HCT116 (cell line): ENCODE measurements around the gene ZNF76. TPM values are rescaled to one million over a fixed set of nuclear protein-coding genes. Genes with fewer than 3 reads are reported as not detected.

Source experiments
- ATAC-seq: fragments of 200-7000 bp; cut with Tn5 transposase; 2 replicates; pipeline ENCODE4 v1.9.1; 2020; ENCODE audit warnings: mild to moderate bottlenecking, moderate library complexity
- BruUV-seq: library from RNA; stranded (reverse); fragments of 400-500 nt; replicated peaks from 2 replicates; lab custom pipeline; 2021; lab: Mats Ljungman, UMichigan
- CTCF ChIA-PET: fragments of 300-600 bp; sonication (Branson Sonifier 250); formaldehyde crosslinking; loops from one replicate; lab custom pipeline; 2021; ENCODE audit warnings: antibody characterized with exemption; lab: Charles Lee
- POLR2A ChIA-PET: fragments of 300-600, 350-600 bp; sonication (Branson Sonifier 250); formaldehyde crosslinking; loops from one replicate; lab custom pipeline; 2021; ENCODE audit warnings: antibody characterized with exemption; lab: Charles Lee
- RAD21 ChIA-PET, 2 experiments: fragments of 300-600 bp; sonication (Branson Sonifier 250); formaldehyde crosslinking; loops; one replicate each; lab custom pipeline; 2023; ENCODE audit warnings: low total read pairs in 2 of 2; ENCODE audit not compliant: uncharacterized antibody in 2 of 2, unreplicated experiment in 2 of 2, low non-redundant PET in 1 of 2; lab: Charles Lee
- DNase-seq: peaks from one replicate; pipeline ENCODE4 v3.0.0-alpha.2; 2010; ENCODE audit warnings: low read depth, low spot score
- H2AFZ ChIP-seq: fragments of 200-600 bp; shearing (Covaris generic), sonication (generic); 2 replicates; pipeline ENCODE4 v1.6.1; 2017; ENCODE audit warnings: low read depth, mixed run types, mixed read lengths, antibody characterized with exemption, low read length; ENCODE audit not compliant: poor library complexity, severe bottlenecking
- H3K27ac ChIP-seq: 2 replicates; pipeline ENCODE4 v1.5.1; 2012; ENCODE audit warnings: low read depth, low read length
- H3K27me3 ChIP-seq: fragments of 200-600 bp; sonication (generic); 2 replicates; pipeline ENCODE4 v1.6.1; 2016; ENCODE audit warnings: mixed run types, low read length, mixed read lengths; ENCODE audit not compliant: insufficient read depth
- H3K36me3 ChIP-seq, 2 experiments: fragments of 200-500 bp in 1 of 2; fragments of 200-600 bp in 1 of 2; sonication (Bioruptor generic) in 1 of 2; sonication (generic) in 1 of 2; 2 replicates each; pipeline versions ENCODE4 v1.5.1 to v1.6.1; 2014 to 2016; ENCODE audit warnings: low read length in 2 of 2, inconsistent platforms in 1 of 2, mixed read lengths in 1 of 2, mixed run types in 1 of 2; ENCODE audit not compliant: insufficient read depth in 2 of 2, control insufficient read depth in 1 of 2
- H3K4me1 ChIP-seq, 2 experiments: fragments of 200-600 bp in 1 of 2; sonication (generic) in 1 of 2; 2 replicates each; pipeline versions ENCODE4 v1.5.1 to v1.6.1; 2012 to 2017; ENCODE audit warnings: low read length in 2 of 2, inconsistent platforms in 1 of 2, mild to moderate bottlenecking in 1 of 2, mixed read lengths in 1 of 2, mixed run types in 1 of 2, moderate library complexity in 1 of 2; ENCODE audit not compliant: insufficient read depth in 2 of 2, control insufficient read depth in 1 of 2
- H3K4me2 ChIP-seq: fragments of 200-600 bp; sonication (generic); 2 replicates; pipeline ENCODE4 v1.6.1; 2017; ENCODE audit warnings: mixed run types, low read length, mixed read lengths
- H3K4me3 ChIP-seq, 2 experiments: fragments of 200-600 bp in 1 of 2; sonication (generic) in 1 of 2; replicated peaks in 1 of 2; 2 replicates each; pipeline ENCODE4 v1.5.1; 2011 to 2016; ENCODE audit warnings: low read length in 2 of 2, control low read depth in 1 of 2, low read depth in 1 of 2, mild to moderate bottlenecking in 1 of 2, mixed read lengths in 1 of 2, mixed run types in 1 of 2
- H3K79me2 ChIP-seq: fragments of 200-600 bp; sonication (generic); 2 replicates; pipeline ENCODE4 v1.6.1; 2017; ENCODE audit warnings: mild to moderate bottlenecking, mixed run types, low read length, moderate library complexity, mixed read lengths; ENCODE audit not compliant: insufficient read depth
- H3K9ac ChIP-seq: fragments of 200-600 bp; sonication (generic); 2 replicates; pipeline ENCODE4 v1.6.1; 2016; ENCODE audit warnings: low read length, mixed read lengths
- H3K9me2 ChIP-seq: fragments of 200-600 bp; sonication (generic), shearing (Covaris generic); 2 replicates; pipeline ENCODE4 v1.6.1; 2017; ENCODE audit warnings: mixed run types, mild to moderate bottlenecking, moderate library complexity; ENCODE audit not compliant: insufficient read depth
- H3K9me3 ChIP-seq, 2 experiments: fragments of 200-500 bp in 1 of 2; fragments of 200-600 bp in 1 of 2; sonication (Bioruptor generic) in 1 of 2; sonication (generic) in 1 of 2; 2 replicates each; pipeline ENCODE4 v1.6.1; 2014 to 2017; ENCODE audit warnings: low read length in 2 of 2, mixed read lengths in 2 of 2, inconsistent platforms in 1 of 2, low read depth in 1 of 2, mild to moderate bottlenecking in 1 of 2, mixed run types in 1 of 2, moderate library complexity in 1 of 2; ENCODE audit not compliant: control insufficient read depth in 1 of 2, insufficient read depth in 1 of 2
- H4K20me1 ChIP-seq: fragments of 200-600 bp; sonication (generic), shearing (Covaris generic); 2 replicates; pipeline ENCODE4 v1.6.1; 2017; ENCODE audit warnings: mixed run types, mild to moderate bottlenecking, moderate library complexity; ENCODE audit not compliant: insufficient read depth
- EGR1 ChIP-seq: IDR thresholded peaks from 2 replicates; pipeline ENCODE4 v1.6.1; 2012; ENCODE audit warnings: low read depth
- ELF1 ChIP-seq: IDR thresholded peaks from 2 replicates; pipeline ENCODE4 v1.6.1; 2012; ENCODE audit warnings: low read depth, borderline replicate concordance
- EZH2 ChIP-seq: fragments of 200-600 bp; sonication (generic); IDR thresholded peaks from 2 replicates; pipeline ENCODE4 v1.6.1; 2017; ENCODE audit warnings: antibody characterized with exemption, mixed run types
- EZH2phosphoT487 ChIP-seq: fragments of 200-600 bp; IDR thresholded peaks from 2 replicates; pipeline ENCODE4 v1.6.1; 2018; ENCODE audit warnings: antibody characterized with exemption, borderline replicate concordance
- JUND ChIP-seq: IDR thresholded peaks from 2 replicates; pipeline ENCODE4 v1.6.1; 2012
- POLR2A ChIP-seq: IDR thresholded peaks from 2 replicates; pipeline ENCODE4 v1.7.0; 2011; ENCODE audit warnings: borderline replicate concordance; ENCODE audit not compliant: insufficient read depth, insufficient read length; ENCODE audit errors: extremely low read depth
- POLR2AphosphoS5 ChIP-seq: IDR thresholded peaks from 2 replicates; pipeline ENCODE4 v1.6.1; 2011; ENCODE audit warnings: mild to moderate bottlenecking, low read depth, low read length, moderate library complexity
- RAD21 ChIP-seq: IDR thresholded peaks from 2 replicates; pipeline ENCODE4 v1.6.1; 2012; ENCODE audit warnings: low read depth, mild to moderate bottlenecking
- SIN3A ChIP-seq: IDR thresholded peaks from 2 replicates; pipeline ENCODE4 v1.6.1; 2012; ENCODE audit warnings: low read depth
- SRF ChIP-seq: IDR thresholded peaks from 2 replicates; pipeline ENCODE4 v1.6.1; 2012; ENCODE audit warnings: low read depth
- TCF7L2 ChIP-seq: IDR thresholded peaks from 2 replicates; pipeline ENCODE4 v1.7.0; 2011; ENCODE audit warnings: borderline replicate concordance, inconsistent platforms; ENCODE audit not compliant: insufficient read depth, insufficient read length; ENCODE audit errors: extremely low read depth
- YY1 ChIP-seq: IDR thresholded peaks from 2 replicates; pipeline ENCODE4 v1.6.1; 2011; ENCODE audit warnings: low read length, low read depth, moderate library complexity, mild to moderate bottlenecking; ENCODE audit not compliant: insufficient replicate concordance; ENCODE audit errors: extremely low read depth
- ZFX ChIP-seq: fragments of 450-650 bp; IDR thresholded peaks from 2 replicates; pipeline ENCODE4 v1.6.1; 2017
- ZNF274 ChIP-seq: fragments of 200-500 bp; sonication (Bioruptor generic); IDR thresholded peaks from 2 replicates; pipeline ENCODE4 v1.6.1; 2014; ENCODE audit warnings: mild to moderate bottlenecking, low read depth, low read length, inconsistent platforms
- intact Hi-C: fragments of 100-400 bp; cut with micrococcal nuclease; formaldehyde crosslinking; loops from 2 replicates; pipeline ENCODE4 v1.10.0; 2022
- total RNA-seq: library from RNA; stranded (reverse); gene quantifications from one replicate; pipeline ENCODE4 v1.2.1, GENCODE V29; 2021; ENCODE audit not compliant: unreplicated experiment
- TF ChIP-seq, protein P1 (sequence below), 3 experiments: fragments of 200-600 bp in 1 of 3; sonication (generic) in 1 of 3; IDR thresholded peaks in 2 of 3; conservative IDR thresholded peaks in 1 of 3; 2 replicates each; pipeline ENCODE4 v1.5.1; 2012 to 2017; ENCODE audit warnings: low read depth in 2 of 3, low read length in 2 of 3, antibody characterized with exemption in 1 of 3, borderline replicate concordance in 1 of 3, control low read depth in 1 of 3, mild to moderate bottlenecking in 1 of 3, mixed read lengths in 1 of 3, mixed run types in 1 of 3, moderate library complexity in 1 of 3; ENCODE audit not compliant: insufficient read depth in 1 of 3
- TF ChIP-seq, protein P2 (sequence below): IDR thresholded peaks from 2 replicates; pipeline ENCODE4 v1.6.1; 2012
- TF ChIP-seq, protein P3 (sequence below): IDR thresholded peaks from 2 replicates; pipeline ENCODE4 v1.6.1; 2011; ENCODE audit warnings: mild to moderate bottlenecking, low read length, moderate library complexity; ENCODE audit not compliant: insufficient replicate concordance; ENCODE audit errors: extremely low read depth

The ZNF76 gene
- total RNA-seq, 1 experiment from 2014 or later = 47.5 TPM

DNA sequence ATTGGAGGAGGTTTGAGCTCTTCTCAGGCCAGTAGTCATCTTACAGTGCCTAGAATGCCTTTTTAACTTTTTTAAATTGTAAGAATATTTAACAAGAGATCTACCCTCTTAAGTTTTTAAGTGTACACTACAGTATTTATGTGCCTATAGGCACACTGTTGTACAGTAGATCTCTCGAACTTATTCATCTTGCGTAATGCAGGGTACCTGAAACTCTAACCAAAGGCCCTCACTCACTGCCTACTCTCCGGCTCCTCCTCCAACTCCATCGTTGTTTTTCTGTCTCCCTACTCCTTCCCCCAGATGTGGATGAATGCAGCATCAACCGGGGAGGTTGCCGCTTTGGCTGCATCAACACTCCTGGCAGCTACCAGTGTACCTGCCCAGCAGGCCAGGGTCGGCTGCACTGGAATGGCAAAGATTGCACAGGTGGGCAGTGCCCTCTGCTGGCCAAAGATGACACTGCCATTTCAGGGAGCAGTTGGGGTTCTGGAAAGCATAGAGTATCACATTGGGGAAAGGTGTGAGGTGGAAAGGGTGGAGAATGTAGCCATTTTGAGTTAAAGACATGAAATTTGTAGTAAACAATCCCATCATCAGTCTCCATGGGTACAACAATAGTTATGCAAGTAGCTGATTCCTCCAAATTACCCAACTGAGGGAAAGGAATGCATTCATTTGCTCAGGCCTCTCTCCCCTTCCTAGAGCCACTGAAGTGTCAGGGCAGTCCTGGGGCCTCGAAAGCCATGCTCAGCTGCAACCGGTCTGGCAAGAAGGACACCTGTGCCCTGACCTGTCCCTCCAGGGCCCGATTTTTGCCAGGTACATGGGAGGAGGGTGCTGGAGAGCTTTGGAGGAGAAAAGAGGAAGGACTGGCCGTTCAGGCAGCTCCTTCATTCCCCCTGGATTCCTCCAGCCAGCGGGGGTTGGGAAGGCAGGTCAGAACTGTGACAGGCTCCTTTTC is 18.4 kb upstream of the ZNF76 start:
- CTCF ChIA-PET = interaction anchor here (0.6 to 2.5 kb wide), 14 partner anchors 9 to 781 kb away, joined by 3 to 36 read pairs (median 4); partner anchors contain the start of gene ZNF76
- Histone ChIP-seq H3K4me2 (no peak overlapping the region), H2AFZ (no peak overlapping the region), H3K4me3 (no peak overlapping the region), H3K4me1 (no peaks in the 10 kb centered on the region), H3K9me3 (no peaks in the 10 kb centered on the region), H3K36me3 (no peaks in the 10 kb centered on the region), H3K27me3 (no peaks in the 10 kb centered on the region), H3K9me2 (no peaks in the 10 kb centered on the region)
- POLR2A ChIA-PET = no interaction called here
- ATAC-seq = peak; percentile 99
- RAD21 ChIA-PET = interaction anchor here (1.2 to 1.9 kb wide), 5 partner anchors 10 to 101 kb away, joined by 3 to 11 read pairs (median 4); no protein-coding TSS in a partner anchor
- intact Hi-C loops = loop anchor here (1.0 kb wide), 2 partner anchors 95 to 255 kb away; no protein-coding TSS in a partner anchor
- no TSS peak for BruUV-seq
- no peak for TF ChIP-seq SIN3A
- no peak for TF ChIP-seq TCF7L2
- no peak for TF ChIP-seq ELF1
- no peak for TF ChIP-seq ZFX
- TF ChIP-seq ZNF274 = no peak
- TF ChIP-seq SRF = no peak
- no peak for TF ChIP-seq POLR2A
- TF ChIP-seq POLR2AphosphoS5 = no peak
- no peak for TF ChIP-seq EZH2
- TF ChIP-seq, protein P1, sequence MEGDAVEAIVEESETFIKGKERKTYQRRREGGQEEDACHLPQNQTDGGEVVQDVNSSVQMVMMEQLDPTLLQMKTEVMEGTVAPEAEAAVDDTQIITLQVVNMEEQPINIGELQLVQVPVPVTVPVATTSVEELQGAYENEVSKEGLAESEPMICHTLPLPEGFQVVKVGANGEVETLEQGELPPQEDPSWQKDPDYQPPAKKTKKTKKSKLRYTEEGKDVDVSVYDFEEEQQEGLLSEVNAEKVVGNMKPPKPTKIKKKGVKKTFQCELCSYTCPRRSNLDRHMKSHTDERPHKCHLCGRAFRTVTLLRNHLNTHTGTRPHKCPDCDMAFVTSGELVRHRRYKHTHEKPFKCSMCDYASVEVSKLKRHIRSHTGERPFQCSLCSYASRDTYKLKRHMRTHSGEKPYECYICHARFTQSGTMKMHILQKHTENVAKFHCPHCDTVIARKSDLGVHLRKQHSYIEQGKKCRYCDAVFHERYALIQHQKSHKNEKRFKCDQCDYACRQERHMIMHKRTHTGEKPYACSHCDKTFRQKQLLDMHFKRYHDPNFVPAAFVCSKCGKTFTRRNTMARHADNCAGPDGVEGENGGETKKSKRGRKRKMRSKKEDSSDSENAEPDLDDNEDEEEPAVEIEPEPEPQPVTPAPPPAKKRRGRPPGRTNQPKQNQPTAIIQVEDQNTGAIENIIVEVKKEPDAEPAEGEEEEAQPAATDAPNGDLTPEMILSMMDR (IDR thresholded peaks at IDR 0.05 in 2 of 3, conservative IDR thresholded peaks at IDR 0.05 in 1 of 3; ENCODE audit: borderline replicate concordance in 1 of 3, insufficient read depth in 1 of 3, low read depth in 2 of 3, low read length in 2 of 3) = peak; percentile 86 to 100 (median 98)
- peak; percentile 18 for TF ChIP-seq YY1
- TF ChIP-seq, protein P2, sequence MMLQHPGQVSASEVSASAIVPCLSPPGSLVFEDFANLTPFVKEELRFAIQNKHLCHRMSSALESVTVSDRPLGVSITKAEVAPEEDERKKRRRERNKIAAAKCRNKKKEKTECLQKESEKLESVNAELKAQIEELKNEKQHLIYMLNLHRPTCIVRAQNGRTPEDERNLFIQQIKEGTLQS = no peak
- TF ChIP-seq EZH2phosphoT487 = no peak
- no peak for TF ChIP-seq EGR1
- no peak for TF ChIP-seq JUND
- TF ChIP-seq, protein P3, sequence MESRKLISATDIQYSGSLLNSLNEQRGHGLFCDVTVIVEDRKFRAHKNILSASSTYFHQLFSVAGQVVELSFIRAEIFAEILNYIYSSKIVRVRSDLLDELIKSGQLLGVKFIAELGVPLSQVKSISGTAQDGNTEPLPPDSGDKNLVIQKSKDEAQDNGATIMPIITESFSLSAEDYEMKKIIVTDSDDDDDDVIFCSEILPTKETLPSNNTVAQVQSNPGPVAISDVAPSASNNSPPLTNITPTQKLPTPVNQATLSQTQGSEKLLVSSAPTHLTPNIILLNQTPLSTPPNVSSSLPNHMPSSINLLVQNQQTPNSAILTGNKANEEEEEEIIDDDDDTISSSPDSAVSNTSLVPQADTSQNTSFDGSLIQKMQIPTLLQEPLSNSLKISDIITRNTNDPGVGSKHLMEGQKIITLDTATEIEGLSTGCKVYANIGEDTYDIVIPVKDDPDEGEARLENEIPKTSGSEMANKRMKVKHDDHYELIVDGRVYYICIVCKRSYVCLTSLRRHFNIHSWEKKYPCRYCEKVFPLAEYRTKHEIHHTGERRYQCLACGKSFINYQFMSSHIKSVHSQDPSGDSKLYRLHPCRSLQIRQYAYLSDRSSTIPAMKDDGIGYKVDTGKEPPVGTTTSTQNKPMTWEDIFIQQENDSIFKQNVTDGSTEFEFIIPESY = no peak
- peak; percentile 95 for TF ChIP-seq RAD21
- TF ChIP-seq, all 23 proteins: peak for 3
- H3K9ac ChIP-seq = no peak overlapping the region
- H3K79me2 ChIP-seq = no peaks in the 10 kb centered on the region
- no peak overlapping the region for H3K27ac ChIP-seq
- H4K20me1 ChIP-seq = no peaks in the 10 kb centered on the region
- peak; percentile 38 for DNase-seq
